BLaER1 treated with 17β-estradiol and CSF1 and Interleukin-3, amounts not matched to agents 10 nM and 100 nM (cell line): ENCODE measurements around the gene DARS1.
A peak's percentile ranks its signal among the peaks of the same experiment; 100 is the strongest.

ENCODE experiments used
- H3K27ac ChIP-seq, 11 experiments: shearing (Covaris generic); formaldehyde crosslinking; 2 replicates each; pipeline ENCODE4 v1.8.1; 2022
- H3K27me3 ChIP-seq, 11 experiments: shearing (Covaris generic); formaldehyde crosslinking; 2 replicates each; pipeline ENCODE4 v1.8.1; 2022
- H3K36me3 ChIP-seq, 11 experiments: shearing (Covaris generic); formaldehyde crosslinking; 2 replicates each; pipeline ENCODE4 v1.8.1; 2022
- H3K4me1 ChIP-seq, 10 experiments: shearing (Covaris generic); formaldehyde crosslinking; 2 replicates each; pipeline ENCODE4 v1.8.1; 2022
- H3K4me2 ChIP-seq, 11 experiments: shearing (Covaris generic); formaldehyde crosslinking; 2 replicates each; pipeline ENCODE4 v1.8.1; 2022
- H3K4me3 ChIP-seq, 10 experiments: shearing (Covaris generic); formaldehyde crosslinking; 2 replicates each; pipeline ENCODE4 v1.8.1; 2022
- H3K9ac ChIP-seq, 11 experiments: shearing (Covaris generic); formaldehyde crosslinking; 2 replicates each; pipeline ENCODE4 v1.8.1; 2022
- H3K9me3 ChIP-seq, 11 experiments: shearing (Covaris generic); formaldehyde crosslinking; replicated peaks in 1 of 11; 2 replicates each; pipeline ENCODE4 v1.8.1; 2022
- H4K20me1 ChIP-seq, 11 experiments: shearing (Covaris generic); formaldehyde crosslinking; 2 replicates each; pipeline ENCODE4 v1.8.1; 2022
- Cebpa-rat ChIP-seq, 11 experiments: shearing (Covaris generic); IDR thresholded peaks; 2 replicates each; pipeline ENCODE4 v1.8.1; 2022

DARS1 gene

GRCh38 chr2:135942936-135943688 is 42.3 kb downstream of the DARS1 start:
- Histone ChIP-seq H3K4me2 (no peak overlapping the region), H3K9me3 (peaks cover 14 to 54% (median 45%) of the 10 kb centered on the region in 11 experiments), H3K4me3 (no peak overlapping the region; a peak in 2 of 20 replicates), H3K27me3 (no peaks in the 10 kb centered on the region), H3K36me3 (peaks cover 59 to 83% (median 72%) of the 10 kb centered on the region in 11 experiments), H4K20me1 (peaks cover 0 to 7% (median 0%) of the 10 kb centered on the region in 11 experiments; a peak in 4 of 22 replicates), H3K4me1 (no peaks in the 10 kb centered on the region), H3K9ac (no peak overlapping the region), H3K27ac (no peak overlapping the region)
- no peak for TF ChIP-seq Cebpa-rat (IDR thresholded peaks at IDR 0.05)

GRCh38 chr2:135936524-135936923 is 48.9 kb downstream of the DARS1 start:
- peak overlapping the region in 3 of 11 experiments; percentile 2 to 97 (median 26); a peak in 5 of 22 replicates for H3K27ac ChIP-seq
- no peak overlapping the region; a peak in 1 of 20 replicates for H3K4me3 ChIP-seq
- no peak overlapping the region for H3K4me2 ChIP-seq
- no peaks in the 10 kb centered on the region for H3K27me3 ChIP-seq
- peaks cover 57 to 86% (median 66%) of the 10 kb centered on the region in 11 experiments for H3K36me3 ChIP-seq
- peaks cover 13 to 46% (median 24%) of the 10 kb centered on the region in 10 experiments for H3K4me1 ChIP-seq
- H4K20me1 ChIP-seq, result no peaks in the 10 kb centered on the region
- TF ChIP-seq Cebpa-rat (IDR thresholded peaks at IDR 0.05), result no peak
- peaks cover 0 to 64% (median 56%) of the 10 kb centered on the region in 11 experiments; a peak in 20 of 22 replicates for H3K9me3 ChIP-seq
- H3K9ac ChIP-seq, result no peak overlapping the region

- H3K27me3 ChIP-seq, result no peaks in the 10 kb centered on the region
- H3K9me3 ChIP-seq, result peaks cover 0 to 66% (median 56%) of the 10 kb centered on the region in 11 experiments; a peak in 20 of 22 replicates
- H3K4me2 ChIP-seq, result no peak overlapping the region
- H3K4me3 ChIP-seq, result no peak overlapping the region
- H3K27ac ChIP-seq, result peak overlapping the region in 2 of 11 experiments; percentile 26 to 97; a peak in 3 of 22 replicates
- peaks cover 63 to 89% (median 72%) of the 10 kb centered on the region in 11 experiments for H3K36me3 ChIP-seq
- no peaks in the 10 kb centered on the region for H4K20me1 ChIP-seq
- TF ChIP-seq Cebpa-rat (IDR thresholded peaks at IDR 0.05), result no peak
- H3K4me1 ChIP-seq, result peaks cover 13 to 52% (median 30%) of the 10 kb centered on the region in 10 experiments
- no peak overlapping the region for H3K9ac ChIP-seq
These were observed 49.5 kb downstream of the DARS1 start for GRCh38 chr2:135935914-135936313.

- H4K20me1 ChIP-seq, result no peaks in the 10 kb centered on the region
- peaks cover 13 to 53% (median 29%) of the 10 kb centered on the region in 10 experiments for H3K4me1 ChIP-seq
- peak overlapping the region; percentile 12 to 79 (median 63); a peak in 19 of 22 replicates for H3K4me2 ChIP-seq
- peak overlapping the region in 7 of 11 experiments; percentile 26 to 79 (median 55); a peak in 11 of 22 replicates for H3K9ac ChIP-seq
- H3K9me3 ChIP-seq, result peaks cover 0 to 45% (median 27%) of the 10 kb centered on the region in 11 experiments; a peak in 17 of 22 replicates
- peaks cover 67 to 98% (median 83%) of the 10 kb centered on the region in 11 experiments for H3K36me3 ChIP-seq
- H3K4me3 ChIP-seq, result no peak overlapping the region; a peak in 1 of 20 replicates
- H3K27ac ChIP-seq, result peak overlapping the region in 8 of 11 experiments; percentile 73 to 97 (median 84); a peak in 16 of 22 replicates
- peak in 2 of 11 experiments; percentile 44 to 61; a peak in 2 of 22 replicates for TF ChIP-seq Cebpa-rat (IDR thresholded peaks at IDR 0.05)
- H3K27me3 ChIP-seq, result no peaks in the 10 kb centered on the region
These were observed 53.5 kb downstream of the DARS1 start for GRCh38 chr2:135931776-135932443.

- H3K36me3 ChIP-seq, result peaks cover 59 to 99% (median 79%) of the 10 kb centered on the region in 11 experiments
- TF ChIP-seq Cebpa-rat (IDR thresholded peaks at IDR 0.05), result no peak
- H3K4me2 ChIP-seq, result no peak overlapping the region
- no peaks in the 10 kb centered on the region for H3K27me3 ChIP-seq
- no peaks in the 10 kb centered on the region for H4K20me1 ChIP-seq
- H3K4me3 ChIP-seq, result no peak overlapping the region
- H3K9ac ChIP-seq, result no peak overlapping the region
- H3K9me3 ChIP-seq, result peaks cover 0 to 18% (median 4%) of the 10 kb centered on the region in 11 experiments; a peak in 9 of 22 replicates
- peaks cover 0 to 14% (median 7%) of the 10 kb centered on the region in 10 experiments; a peak in 13 of 20 replicates for H3K4me1 ChIP-seq
- no peak overlapping the region for H3K27ac ChIP-seq
These were observed 58.8 kb downstream of the DARS1 start for GRCh38 chr2:135926605-135927004.

- no peak overlapping the region for H3K4me2 ChIP-seq
- no peak overlapping the region for H3K27ac ChIP-seq
- no peak for TF ChIP-seq Cebpa-rat (IDR thresholded peaks at IDR 0.05)
- H3K9ac ChIP-seq, result no peak overlapping the region
- H3K4me1 ChIP-seq, result peaks cover 0 to 4% (median 0%) of the 10 kb centered on the region in 10 experiments; a peak in 3 of 20 replicates
- no peaks in the 10 kb centered on the region for H3K27me3 ChIP-seq
- H4K20me1 ChIP-seq, result no peaks in the 10 kb centered on the region
- peaks cover 49 to 95% (median 77%) of the 10 kb centered on the region in 11 experiments for H3K36me3 ChIP-seq
- H3K9me3 ChIP-seq, result peaks cover 0 to 8% (median 0%) of the 10 kb centered on the region in 11 experiments; a peak in 3 of 22 replicates
- H3K4me3 ChIP-seq, result no peak overlapping the region
These were observed 59.9 kb downstream of the DARS1 start for GRCh38 chr2:135925571-135925970.

- H3K9me3 ChIP-seq, result no peaks in the 10 kb centered on the region
- peaks cover 0 to 8% (median 0%) of the 10 kb centered on the region in 10 experiments; a peak in 4 of 20 replicates for H3K4me1 ChIP-seq
- no peaks in the 10 kb centered on the region for H3K27me3 ChIP-seq
- no peak overlapping the region for H3K4me2 ChIP-seq
- no peak overlapping the region for H3K9ac ChIP-seq
- no peak overlapping the region for H3K27ac ChIP-seq
- peaks cover 23 to 75% (median 46%) of the 10 kb centered on the region in 11 experiments for H3K36me3 ChIP-seq
- TF ChIP-seq Cebpa-rat (IDR thresholded peaks at IDR 0.05), result no peak
- H3K4me3 ChIP-seq, result no peak overlapping the region
- H4K20me1 ChIP-seq, result no peaks in the 10 kb centered on the region
These were observed 69.2 kb downstream of the DARS1 start for GRCh38 chr2:135916207-135916606.

- no peaks in the 10 kb centered on the region for H3K27me3 ChIP-seq
- no peaks in the 10 kb centered on the region for H3K9me3 ChIP-seq
- H3K36me3 ChIP-seq, result peaks cover 29 to 75% (median 50%) of the 10 kb centered on the region in 11 experiments
- H3K9ac ChIP-seq, result no peak overlapping the region; a peak in 1 of 22 replicates
- H3K27ac ChIP-seq, result peak overlapping the region in 2 of 11 experiments; percentile 30 to 37; a peak in 3 of 22 replicates
- H3K4me2 ChIP-seq, result no peak overlapping the region
- TF ChIP-seq Cebpa-rat (IDR thresholded peaks at IDR 0.05), result no peak
- no peak overlapping the region for H3K4me3 ChIP-seq
- peaks cover 0 to 8% (median 0%) of the 10 kb centered on the region in 10 experiments; a peak in 4 of 20 replicates for H3K4me1 ChIP-seq
- H4K20me1 ChIP-seq, result no peaks in the 10 kb centered on the region
These were observed 70.9 kb downstream of the DARS1 start for GRCh38 chr2:135914485-135914884.
